Hepatocyte (in vitro differentiated cells): ENCODE data around the gene ABHD2. TPM values are rescaled to one million over a fixed set of nuclear protein-coding genes. Genes with fewer than 3 reads are reported as not detected.

Source experiments
- DNase-seq: peaks from one replicate; pipeline ENCODE4 v3.0.0-alpha.2; 2016; ENCODE audit warnings: low spot score
- H2AFZ ChIP-seq: fragments of 200-600 bp; sonication (generic); 2 replicates; pipeline ENCODE4 v1.6.0; 2016; ENCODE audit warnings: antibody characterized with exemption, mild to moderate bottlenecking
- H3K27ac ChIP-seq: fragments of 200-600 bp; sonication (generic); 2 replicates; pipeline ENCODE4 v1.5.1; 2016; ENCODE audit warnings: mild to moderate bottlenecking
- H3K27me3 ChIP-seq: fragments of 200-600 bp; sonication (generic); 2 replicates; pipeline ENCODE4 v1.6.1; 2016
- H3K36me3 ChIP-seq: fragments of 200-600 bp; sonication (generic); replicated peaks from 2 replicates; pipeline ENCODE4 v1.5.1; 2016; ENCODE audit warnings: low read depth; ENCODE audit not compliant: insufficient read depth
- H3K4me1 ChIP-seq: fragments of 200-600 bp; sonication (generic); 2 replicates; pipeline ENCODE4 v1.5.1; 2016; ENCODE audit warnings: mild to moderate bottlenecking, moderate library complexity; ENCODE audit not compliant: insufficient read depth
- H3K4me2 ChIP-seq: fragments of 200-600 bp; sonication (generic); 2 replicates; pipeline ENCODE4 v1.6.0; 2016
- H3K4me3 ChIP-seq: fragments of 200-600 bp; sonication (generic); 2 replicates; pipeline ENCODE4 v1.5.1; 2016; ENCODE audit warnings: mild to moderate bottlenecking
- H3K79me2 ChIP-seq: fragments of 200-600 bp; sonication (generic); 2 replicates; pipeline ENCODE4 v1.6.0; 2017; ENCODE audit warnings: mild to moderate bottlenecking
- H3K9me2 ChIP-seq: fragments of 200-600 bp; sonication (generic); replicated peaks from 2 replicates; pipeline ENCODE4 v1.6.0; 2017; ENCODE audit warnings: mild to moderate bottlenecking; ENCODE audit not compliant: insufficient read depth
- H3K9me3 ChIP-seq: fragments of 200-600 bp; sonication (generic); 2 replicates; pipeline ENCODE4 v1.5.1; 2016; ENCODE audit warnings: low read depth, mild to moderate bottlenecking
- H4K20me1 ChIP-seq: fragments of 200-600 bp; sonication (generic); 2 replicates; pipeline ENCODE4 v1.6.0; 2016; ENCODE audit warnings: mild to moderate bottlenecking; ENCODE audit not compliant: insufficient read depth, poor library complexity, severe bottlenecking
- CTCF ChIP-seq: fragments of 200-600 bp; sonication (generic); IDR thresholded peaks from 2 replicates; pipeline ENCODE4 v1.5.1; 2016; ENCODE audit warnings: antibody characterized with exemption, mild to moderate bottlenecking; ENCODE audit not compliant: poor library complexity
- EZH2 ChIP-seq: fragments of 200-600 bp; sonication (generic); IDR thresholded peaks from 2 replicates; pipeline ENCODE4 v1.6.1; 2016; ENCODE audit warnings: antibody characterized with exemption, mild to moderate bottlenecking, borderline replicate concordance
- EZH2phosphoT487 ChIP-seq: fragments of 200-600 bp; sonication (generic); IDR thresholded peaks from one replicate; pipeline ENCODE4 v1.6.1; 2018; ENCODE audit warnings: antibody characterized with exemption, mild to moderate bottlenecking, low read depth, moderate library complexity; ENCODE audit not compliant: unreplicated experiment, severe bottlenecking
- WGBS: methylation state at CpG from one replicate; pipeline ENCODE4 v1.1.6; 2016; ENCODE audit warnings: low lambda C conversion rate; ENCODE audit errors: missing lambda C conversion rate; 5-methylcytosine and 5-hydroxymethylcytosine counted together
- polyA plus RNA-seq: library from polyadenylated mRNA; unstranded; fragments of >200 nt; fragmentation: Nextera tagmentation; extraction: Ambion mirVana; gene quantifications from 2 replicates; pipeline ENCODE4 v1.2.1, GENCODE V29; 2016
- total RNA-seq: library from RNA; depleted of rRNA; stranded (reverse); fragments of >200 nt; gene quantifications from 2 replicates; pipeline ENCODE4 v1.2.3, GENCODE V29; 2014

The ABHD2 gene
- total and polyA plus RNA-seq, 2 experiments from 2014 or later = 11.7 to 59.7 TPM

GRCh38 chr15:89243691-89244573, 155.7 kb downstream of the ABHD2 start, which contains the start of gene FANCI:
TSS of gene FANCI (plus strand) at chr15:89243979. CDS start at chr15:89247648, 3,669 bp downstream.
- Histone ChIP-seq H3K4me1 (peaks cover 4% of the 10 kb centered on the region), H2AFZ (peak within 1 kb of the TSS; percentile 88), H3K36me3 (no peaks in the 10 kb centered on the region), H3K27me3 (no peaks in the 10 kb centered on the region), H4K20me1 (no peaks in the 10 kb centered on the region), H3K4me3 (peak within 1 kb of the TSS; percentile 33), H3K9me2 (no peaks in the 10 kb centered on the region), H3K4me2 (peak within 1 kb of the TSS; percentile 75), H3K27ac (peak within 1 kb of the TSS; percentile 14), H3K79me2 (peaks cover 13% of the 10 kb centered on the region), H3K9me3 (no peaks in the 10 kb centered on the region)
- 1% methylated on average over 61 of the region's 69 CpGs for WGBS
- TF ChIP-seq CTCF (peak; percentile 61), EZH2phosphoT487 (no peak), EZH2 (no peak)
- peak; percentile 97 for DNase-seq

GRCh38 chr15:89244574-89244903, 156.3 kb downstream of the ABHD2 start:
- peak overlapping the region; percentile 88 for H2AFZ ChIP-seq
- no peaks in the 10 kb centered on the region for H3K27me3 ChIP-seq
- TF ChIP-seq EZH2 (no peak), CTCF (no peak), EZH2phosphoT487 (no peak)
- no peaks in the 10 kb centered on the region for H3K9me3 ChIP-seq
- H3K36me3 ChIP-seq = no peaks in the 10 kb centered on the region
- peak overlapping the region; percentile 75 for H3K4me2 ChIP-seq
- no peak for DNase-seq
- H3K9me2 ChIP-seq = no peaks in the 10 kb centered on the region
- H3K27ac ChIP-seq = peak overlapping the region; percentile 14
- H3K4me1 ChIP-seq = peaks cover 4% of the 10 kb centered on the region
- peaks cover 13% of the 10 kb centered on the region for H3K79me2 ChIP-seq
- WGBS = under 1% methylated on average over 6 of the region's 6 CpGs
- peak overlapping the region; percentile 33 for H3K4me3 ChIP-seq
- H4K20me1 ChIP-seq = no peaks in the 10 kb centered on the region

- 64% methylated on average over 2 of the region's 2 CpGs for WGBS
Observed at GRCh38 chr15:89247446-89247845, 159.2 kb downstream of the ABHD2 start.

More at GRCh38 chr15:89247446-89247845, 159.2 kb downstream of the ABHD2 start:
- H3K9me3 ChIP-seq = no peaks in the 10 kb centered on the region
- H3K27me3 ChIP-seq = no peaks in the 10 kb centered on the region
- no peak overlapping the region for H3K27ac ChIP-seq
- H2AFZ ChIP-seq = no peak overlapping the region
- no peak overlapping the region for H3K4me3 ChIP-seq
- H3K79me2 ChIP-seq = peaks cover 13% of the 10 kb centered on the region
- H3K36me3 ChIP-seq = no peaks in the 10 kb centered on the region
- no peak overlapping the region for H3K4me2 ChIP-seq
- no peak for DNase-seq
- H4K20me1 ChIP-seq = no peaks in the 10 kb centered on the region
- TF ChIP-seq EZH2 = no peak
- TF ChIP-seq CTCF = no peak
- TF ChIP-seq EZH2phosphoT487 = no peak
- H3K9me2 ChIP-seq = no peaks in the 10 kb centered on the region
- peaks cover 4% of the 10 kb centered on the region for H3K4me1 ChIP-seq
